GM10266 (cell line): ENCODE results near the gene TIFAB.

ENCODE experiments used
- DNase-seq: peaks from one replicate; pipeline ENCODE4 v3.0.0; 2012; ENCODE audit errors: extremely low spot score
- CTCF ChIP-seq: IDR thresholded peaks from 2 replicates; pipeline ENCODE4 v1.5.1; 2012; ENCODE audit warnings: mild to moderate bottlenecking, low read depth; ENCODE audit not compliant: control insufficient read depth, insufficient read depth; ENCODE audit errors: missing control alignments

The TIFAB gene

GRCh38 chr5:135450952-135451351, 1.2 kb downstream of the TIFAB start:
- no peak for DNase-seq

GRCh38 chr5:135450336-135450735, 1.8 kb downstream of the TIFAB start:
- DNase-seq = no peak
- TF ChIP-seq CTCF = no peak

More at GRCh38 chr5:135450952-135451351, 1.2 kb downstream of the TIFAB start:
- TF ChIP-seq CTCF = no peak

GRCh38 chr5:135449644-135450043, 2.5 kb downstream of the TIFAB start:
- no peak for DNase-seq
- no peak for TF ChIP-seq CTCF

- DNase-seq = no peak
- TF ChIP-seq CTCF = no peak
Observed at GRCh38 chr5:135448791-135449507, 3.2 kb downstream of the TIFAB start.

GRCh38 chr5:135448071-135448739, 3.9 kb downstream of the TIFAB start:
- TF ChIP-seq CTCF = no peak

GRCh38 chr5:135447298-135447929, 4.7 kb downstream of the TIFAB start, which contains the start of gene DCANP1:
Gene DCANP1, minus strand, starts transcription at chr5:135447348. Its CDS starts 240 bp downstream, at chr5:135447108.
- TF ChIP-seq CTCF = no peak
- no peak for DNase-seq

More at GRCh38 chr5:135448071-135448739, 3.9 kb downstream of the TIFAB start:
- no peak for DNase-seq
